ENCODE results near the gene STIM2.

STIM2 gene

DNA sequence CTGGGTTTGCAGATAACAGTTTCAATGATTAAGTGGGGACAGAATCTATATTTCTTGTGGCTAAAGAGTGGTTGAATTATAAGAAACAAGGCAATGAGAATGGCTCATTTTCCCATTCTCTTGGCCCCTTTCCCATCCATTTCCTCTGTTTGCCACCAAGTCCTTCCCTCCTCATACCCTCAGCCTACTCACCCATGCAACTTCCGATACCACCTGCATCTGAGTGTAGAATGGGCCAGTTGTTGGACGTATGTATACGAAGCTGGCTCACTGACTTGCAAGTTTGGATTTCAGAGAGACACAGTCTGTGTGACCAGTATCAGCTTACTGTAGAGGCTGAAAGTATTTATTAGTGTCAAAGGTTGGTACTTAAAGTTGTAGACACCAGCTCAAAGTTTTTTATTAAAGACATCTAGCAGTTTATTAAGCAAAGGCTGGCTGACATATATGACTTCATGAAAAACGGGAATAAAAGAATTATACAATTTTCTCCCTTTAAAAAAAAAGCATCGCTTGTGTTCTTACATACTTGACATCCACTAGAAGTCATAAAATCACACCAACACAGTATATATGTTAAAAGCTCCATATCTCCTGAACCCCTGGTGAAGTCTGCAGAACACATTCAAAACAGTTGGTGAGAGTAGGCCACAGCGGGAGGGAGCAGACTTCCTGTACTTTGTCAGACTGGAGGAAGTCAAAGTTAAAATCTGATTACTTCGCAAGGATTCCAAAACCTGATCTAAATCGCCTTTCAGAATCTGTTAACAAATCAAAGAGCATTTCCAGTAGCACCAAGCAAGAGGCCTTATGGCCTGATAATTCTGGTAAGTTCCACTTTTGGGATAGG, 22.4 kb upstream of the STIM2 start:
- no peak for DNase-seq

DNA sequence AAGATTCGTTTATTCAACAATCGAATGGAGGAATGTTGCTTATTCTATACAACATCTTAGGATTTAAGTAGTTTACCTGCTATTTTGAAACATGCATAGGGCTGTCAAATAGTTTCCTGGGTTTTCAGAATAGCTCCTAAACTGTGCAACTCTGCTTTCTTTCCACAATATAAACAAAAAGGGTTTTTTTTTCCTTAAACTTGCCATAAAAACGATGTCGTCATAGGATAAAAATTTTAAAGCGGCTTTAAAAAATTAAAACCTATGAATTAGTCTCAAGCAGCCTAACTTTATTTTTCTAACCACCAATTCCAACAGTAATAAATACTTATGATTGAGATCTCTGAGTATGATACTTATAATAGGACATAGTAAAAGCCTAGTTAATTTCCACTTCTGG, 21.6 kb upstream of the STIM2 start:
- no peak for DNase-seq

DNA sequence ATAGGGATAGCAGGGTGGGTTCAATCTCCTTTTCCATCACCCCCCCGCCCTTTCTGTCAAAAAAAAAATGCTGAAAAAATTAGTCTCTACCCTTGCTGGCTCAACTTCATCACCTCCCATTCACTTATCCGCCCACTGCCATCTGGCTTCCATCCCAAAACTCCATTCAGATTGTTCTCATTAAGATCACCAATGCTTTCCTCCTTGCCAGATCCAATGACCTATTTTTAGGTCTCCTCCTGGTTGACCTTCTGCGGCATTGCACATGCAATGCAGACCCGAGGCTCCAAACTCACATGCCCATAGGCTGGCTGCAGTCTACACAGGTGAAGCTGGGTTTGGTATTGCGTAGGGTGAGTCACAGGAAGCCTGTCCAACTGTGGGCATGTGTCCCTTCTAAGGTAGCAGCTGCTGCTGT, 21.1 kb upstream of the STIM2 start:
- DNase-seq, result no peak

DNA sequence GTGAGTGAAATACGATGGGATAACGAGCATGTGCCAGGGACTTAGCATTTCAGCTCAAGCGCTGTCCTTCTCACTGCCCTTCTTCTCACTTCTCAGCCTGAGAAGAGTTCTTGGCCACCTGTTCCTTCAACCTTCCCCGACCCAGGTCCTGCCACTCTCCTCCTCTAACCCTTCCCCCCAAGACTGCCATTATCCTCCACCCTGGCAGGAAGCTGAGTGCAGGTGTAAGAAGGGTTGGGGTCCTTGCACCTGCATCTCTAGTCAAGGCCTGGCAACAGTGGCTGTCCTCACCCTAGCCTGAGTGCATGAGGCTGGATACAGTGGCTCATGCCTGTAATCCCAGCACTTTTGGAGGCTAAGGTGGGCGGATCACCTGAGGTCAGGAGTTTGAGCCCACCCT, 19.9 kb upstream of the STIM2 start:
- no peak for DNase-seq

DNA sequence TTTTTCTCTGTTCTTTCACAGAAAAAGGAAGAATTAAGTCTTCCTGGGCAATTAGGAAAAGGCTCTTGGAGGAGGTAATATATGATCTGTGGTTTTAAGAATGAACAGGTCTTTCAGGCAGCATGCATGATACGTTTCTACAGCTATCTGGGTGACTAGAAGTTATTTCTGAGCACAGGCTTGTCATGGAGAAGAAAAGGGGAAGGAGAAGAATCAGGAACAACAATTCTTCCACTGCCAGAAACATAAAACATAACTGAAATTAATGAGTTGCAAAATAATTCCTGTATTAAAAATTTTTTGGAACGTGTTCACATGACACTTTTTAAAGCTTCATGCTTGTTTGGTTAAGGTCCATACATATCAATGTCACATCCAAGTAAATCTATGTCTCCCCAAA, 17.7 kb upstream of the STIM2 start:
- no peak for DNase-seq

DNA sequence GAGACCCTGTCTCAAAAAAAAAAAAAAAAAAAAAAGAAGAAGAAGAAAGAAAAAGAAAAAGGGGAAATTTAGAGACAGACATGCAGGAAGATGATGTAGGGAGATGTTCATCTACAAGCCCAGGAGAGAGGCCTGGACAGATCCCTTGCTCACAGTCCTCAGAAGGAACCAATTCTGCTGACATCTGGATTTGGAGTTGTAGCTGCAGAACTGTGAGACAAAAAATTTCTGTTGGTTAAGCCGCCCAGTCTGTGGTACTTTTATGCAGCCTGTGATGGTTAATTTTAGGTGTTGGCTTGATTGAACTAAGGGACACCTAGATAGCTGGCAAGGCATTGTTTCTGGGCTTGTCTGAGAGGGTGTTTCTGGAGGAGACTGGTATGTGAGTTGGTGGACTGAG, 10.1 kb upstream of the STIM2 start:
- no peak for DNase-seq

DNA sequence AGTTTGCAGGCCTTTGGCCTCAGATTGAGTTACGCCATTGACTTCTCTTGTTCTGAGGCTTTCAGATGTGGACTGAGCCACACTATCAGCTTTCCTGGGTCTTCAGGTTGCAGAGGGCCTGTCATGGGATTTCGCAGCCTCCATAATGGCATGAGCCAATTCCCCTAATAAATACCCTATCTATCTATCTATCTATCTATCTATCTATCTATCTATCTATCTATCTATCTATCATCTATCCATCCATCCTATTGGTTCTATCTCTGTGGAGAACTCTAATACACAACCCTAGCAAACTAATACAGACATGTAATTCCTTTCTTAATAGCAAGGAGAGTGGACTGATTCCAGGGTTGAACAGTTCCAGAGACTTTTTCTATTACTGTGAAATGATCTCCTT, 9.5 kb upstream of the STIM2 start:
- no peak for DNase-seq

DNA sequence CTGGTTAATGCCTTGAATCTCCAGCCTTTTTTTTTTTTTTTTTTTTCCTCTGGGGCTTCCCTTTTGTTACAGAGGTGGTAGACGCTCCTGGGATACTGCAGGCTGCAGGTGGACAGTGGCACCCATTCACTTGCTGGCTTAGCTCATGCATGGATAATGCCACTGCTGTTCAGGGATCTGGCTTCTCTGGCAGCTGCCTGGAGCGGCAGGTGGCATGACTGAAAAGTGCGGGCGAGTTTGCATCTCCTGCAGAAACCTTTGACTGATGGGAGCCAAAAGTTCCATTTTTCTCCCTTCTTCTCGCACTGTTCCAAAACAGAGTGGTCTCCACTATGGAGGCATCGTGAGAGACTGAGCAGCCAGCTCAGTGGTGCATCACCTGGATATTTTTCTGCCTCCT, 5.9 kb upstream of the STIM2 start:
- DNase-seq, result no peak

DNA sequence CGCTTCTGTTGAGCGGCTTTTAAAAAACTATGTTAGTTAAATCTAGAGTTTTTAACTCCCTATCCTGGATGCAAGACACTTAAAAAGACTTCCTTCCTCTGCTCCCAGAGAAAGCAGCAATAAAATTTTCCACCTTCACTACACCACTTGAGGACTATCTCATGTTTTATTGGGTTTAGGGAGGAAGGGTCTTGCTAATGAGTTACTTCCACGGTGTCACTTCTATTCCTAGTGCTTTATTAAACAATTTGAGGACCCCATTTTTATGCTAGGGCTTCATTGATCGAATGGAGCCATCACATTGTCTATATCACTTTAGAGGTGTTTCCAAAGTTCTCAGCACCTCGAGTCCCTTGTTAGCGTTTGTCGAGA, 3.7 kb upstream of the STIM2 start:
- DNase-seq, result no peak

DNA sequence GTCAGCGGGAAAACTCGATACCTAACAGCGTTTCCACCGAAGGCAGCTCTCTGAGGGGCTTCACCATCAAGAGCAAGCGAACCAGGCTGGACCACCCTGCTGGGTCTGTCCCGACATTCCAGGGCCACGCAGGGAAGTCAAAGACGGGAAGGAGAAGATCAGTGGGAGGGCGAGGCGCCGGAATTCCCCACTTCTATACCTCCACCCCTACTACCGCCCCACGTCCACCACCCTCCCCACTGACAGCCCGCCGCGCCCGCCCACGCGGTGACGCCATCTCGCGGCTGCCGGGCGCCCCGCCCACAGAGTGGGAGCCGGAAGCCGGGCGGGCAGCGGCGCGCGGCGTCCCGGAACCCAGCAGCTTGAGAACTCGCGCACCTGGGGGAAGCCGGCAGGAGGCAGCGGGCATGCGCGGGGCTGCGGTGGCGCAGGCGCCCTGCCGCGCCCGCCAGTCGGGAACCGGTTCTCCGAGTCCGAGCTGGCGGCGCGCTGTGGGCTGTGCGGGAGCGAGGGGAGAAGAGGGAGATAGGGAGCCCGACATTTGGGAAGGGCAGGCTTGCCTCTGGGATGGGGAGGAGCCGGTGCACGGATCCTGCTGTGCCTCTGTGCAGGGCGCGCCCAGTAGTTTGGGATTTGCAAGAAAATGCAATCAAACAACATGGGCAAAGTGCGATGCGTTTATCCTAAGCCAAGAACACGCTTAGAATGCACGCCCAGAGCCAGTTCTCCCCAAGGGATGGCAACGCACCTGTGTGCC, 3.2 kb upstream of the STIM2 start:
- peak; percentile 64 for DNase-seq

DNA sequence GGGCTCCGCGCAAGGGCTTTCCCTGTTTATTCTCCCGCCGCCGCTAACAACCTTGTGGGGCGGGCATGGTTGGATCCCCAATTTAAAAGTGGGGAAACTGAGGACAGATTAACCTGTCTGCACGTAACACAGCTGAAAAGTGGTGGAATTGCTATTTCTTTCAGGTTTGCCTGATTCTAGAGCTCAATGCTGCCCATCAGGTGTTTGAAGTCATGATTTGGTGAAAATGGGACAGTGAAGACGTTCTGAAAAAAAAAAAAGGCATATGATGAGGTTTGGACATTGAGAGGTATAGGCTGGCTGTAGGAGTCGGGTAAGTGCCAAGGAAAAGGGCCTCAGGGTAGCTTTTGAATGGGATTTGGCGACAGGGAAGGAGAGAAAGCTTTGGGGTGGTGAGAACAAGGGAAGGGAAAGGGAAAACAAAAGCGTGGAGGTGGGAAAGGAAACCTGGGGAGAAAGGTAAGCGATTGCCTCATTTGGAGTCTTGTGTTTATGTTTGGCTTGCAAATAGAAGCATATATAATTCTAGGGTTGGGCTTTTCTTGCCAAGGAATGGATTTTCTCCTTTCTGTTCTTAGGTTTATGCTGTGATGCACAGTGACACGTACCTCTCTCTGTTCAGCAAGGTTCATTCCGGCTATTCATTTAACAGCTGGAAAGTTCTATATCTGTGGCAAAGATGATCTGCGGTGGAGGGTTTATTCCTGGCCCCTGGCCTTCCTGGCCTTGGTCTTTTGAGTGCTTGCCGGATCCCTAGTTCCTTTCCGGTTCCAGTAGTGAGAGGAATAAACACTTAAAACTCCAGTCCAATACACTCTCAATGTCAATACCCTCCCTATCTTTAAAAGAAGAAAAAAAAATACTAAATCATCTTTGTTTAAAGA, 2.4 kb upstream of the STIM2 start:
- no peak for DNase-seq

DNA sequence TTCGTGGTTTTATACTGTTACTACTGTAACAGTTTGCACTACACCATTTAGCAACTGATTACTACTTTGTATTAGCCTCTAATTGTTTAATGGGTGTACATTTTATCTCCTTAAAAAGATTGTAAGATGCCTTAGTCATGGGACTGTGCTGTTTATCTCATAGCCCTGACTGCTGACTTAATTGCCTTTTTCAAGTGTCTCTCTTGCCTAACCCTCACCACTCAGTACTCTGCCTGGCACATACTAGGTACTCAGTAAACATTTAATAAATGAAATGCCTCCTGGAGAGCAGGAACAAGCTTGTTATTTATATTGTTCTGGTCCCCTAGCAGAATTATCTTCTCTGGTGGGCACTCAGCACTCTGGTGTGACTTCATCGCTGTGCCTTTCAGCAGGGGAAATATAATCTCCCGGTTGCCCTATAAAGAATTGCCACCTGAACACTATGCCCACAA, 1.7 kb upstream of the STIM2 start:
- DNase-seq, result no peak

DNA sequence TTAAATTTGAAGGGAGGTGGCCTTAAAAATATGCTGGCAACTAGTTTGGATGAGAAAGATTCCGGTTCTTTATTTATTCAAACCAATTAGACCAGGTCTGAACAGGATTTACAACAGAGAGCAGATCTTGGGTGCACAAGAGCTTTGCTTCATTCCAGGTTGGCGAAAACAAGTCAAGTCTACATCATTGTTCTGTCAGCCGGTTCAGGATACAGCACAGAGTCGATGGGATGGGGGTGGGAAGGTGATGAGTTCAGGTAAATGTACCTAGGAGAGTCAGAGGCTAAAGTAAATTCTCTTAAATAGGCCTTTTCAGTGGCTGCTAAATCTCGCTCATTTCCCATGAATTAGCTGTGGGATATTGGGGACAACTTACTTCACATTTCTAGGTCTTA, 882 bp upstream of the STIM2 start:
- DNase-seq, result no peak

DNA sequence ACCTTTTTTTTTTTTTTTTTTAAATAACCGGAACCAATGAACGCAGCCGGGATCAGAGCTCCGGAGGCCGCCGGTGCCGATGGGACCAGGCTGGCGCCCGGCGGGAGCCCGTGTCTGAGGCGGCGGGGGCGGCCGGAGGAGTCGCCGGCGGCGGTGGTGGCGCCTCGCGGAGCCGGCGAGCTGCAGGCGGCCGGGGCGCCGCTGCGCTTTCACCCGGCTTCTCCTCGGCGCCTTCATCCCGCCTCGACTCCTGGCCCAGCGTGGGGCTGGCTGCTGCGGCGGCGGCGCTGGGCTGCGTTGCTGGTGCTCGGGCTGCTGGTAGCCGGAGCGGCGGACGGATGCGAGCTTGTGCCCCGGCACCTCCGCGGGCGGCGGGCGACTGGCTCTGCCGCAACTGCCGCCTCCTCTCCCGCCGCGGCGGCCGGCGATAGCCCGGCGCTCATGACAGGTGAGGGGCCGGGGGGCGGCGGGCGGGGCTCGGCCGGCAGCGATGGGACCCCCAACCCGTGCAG, 337 bp downstream of the STIM2 start:
- DNase-seq, result no peak

DNA sequence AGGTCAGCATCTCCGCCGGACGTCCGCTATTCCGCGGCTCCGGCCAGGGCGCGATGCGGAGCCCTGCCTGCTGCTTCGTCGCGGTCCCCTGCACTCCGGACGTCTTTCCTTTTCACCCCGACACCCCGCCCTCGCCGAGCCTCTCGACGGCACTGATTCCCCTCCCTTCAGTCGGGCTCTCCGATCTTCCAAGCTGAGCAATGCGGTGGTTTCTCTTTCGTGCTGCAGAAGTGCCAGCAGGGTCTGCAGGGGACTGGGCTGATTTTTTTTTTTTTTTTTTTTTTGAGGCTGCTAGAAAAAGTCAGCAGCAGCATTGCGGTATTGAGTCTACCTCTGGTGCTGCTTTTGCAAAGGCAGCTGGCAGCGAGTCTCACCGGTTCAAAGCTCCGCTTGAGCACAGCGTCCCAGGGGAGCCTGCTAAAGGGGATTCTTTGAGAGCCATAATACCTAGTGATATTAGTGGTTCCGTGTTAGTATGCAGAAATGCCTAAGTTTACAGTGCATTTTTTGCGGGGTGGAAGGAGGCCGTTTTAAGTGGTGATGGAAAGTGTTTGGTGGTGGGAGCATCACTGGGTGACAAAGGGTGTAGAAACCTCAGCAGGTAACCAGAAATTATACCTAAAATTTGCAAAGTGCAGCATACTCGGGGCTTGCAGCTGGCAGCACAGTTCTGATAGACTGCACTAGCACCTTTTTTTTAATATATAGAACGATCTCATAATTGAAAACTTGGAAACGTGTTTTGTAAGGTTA, 969 bp downstream of the STIM2 start:
- peak; percentile 33 for DNase-seq

DNA sequence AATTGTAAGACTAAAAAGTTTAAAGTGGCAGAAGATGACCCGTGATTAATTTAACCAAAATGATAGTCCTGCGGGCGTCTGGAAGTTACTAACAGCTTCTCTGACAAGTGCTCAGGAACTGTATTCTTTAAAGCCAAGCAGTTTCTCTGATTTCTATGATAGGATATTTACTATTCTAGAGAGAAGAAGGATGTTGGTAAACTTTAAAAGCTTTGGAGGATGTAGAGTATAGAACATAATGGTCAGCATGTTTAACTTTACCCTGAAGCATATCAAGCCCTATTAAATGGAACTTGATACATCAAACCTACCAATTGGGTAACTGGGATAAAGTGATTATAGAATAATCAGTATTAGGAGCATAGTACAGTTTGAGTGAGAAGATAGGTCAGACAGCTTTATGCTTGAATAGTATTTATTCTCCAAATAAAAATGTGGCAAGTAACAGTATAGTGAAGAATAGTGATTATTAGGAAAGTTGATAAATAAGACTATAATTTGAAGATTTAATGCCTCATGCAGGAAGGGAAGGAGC, 1.8 kb downstream of the STIM2 start:
- no peak for DNase-seq

DNA sequence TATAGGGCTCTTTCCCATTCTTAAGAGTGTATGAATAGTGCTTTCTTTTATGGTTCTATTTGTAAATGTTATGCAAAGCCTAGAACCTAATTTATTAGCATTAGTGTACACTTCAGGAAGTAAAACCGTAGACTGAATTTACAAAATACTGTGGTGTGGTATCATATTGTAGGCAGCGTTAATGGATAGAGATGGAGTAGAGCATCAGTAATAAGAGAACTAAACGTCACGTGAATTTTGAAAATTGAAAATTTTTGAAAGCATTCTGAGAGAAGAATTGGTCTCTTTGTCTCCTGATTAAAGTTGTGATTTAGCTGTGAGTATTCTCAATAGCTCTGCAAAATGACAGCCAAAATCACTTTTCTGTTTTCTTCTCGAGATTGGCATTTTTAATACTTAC, 2.9 kb downstream of the STIM2 start:
- no peak for DNase-seq

DNA sequence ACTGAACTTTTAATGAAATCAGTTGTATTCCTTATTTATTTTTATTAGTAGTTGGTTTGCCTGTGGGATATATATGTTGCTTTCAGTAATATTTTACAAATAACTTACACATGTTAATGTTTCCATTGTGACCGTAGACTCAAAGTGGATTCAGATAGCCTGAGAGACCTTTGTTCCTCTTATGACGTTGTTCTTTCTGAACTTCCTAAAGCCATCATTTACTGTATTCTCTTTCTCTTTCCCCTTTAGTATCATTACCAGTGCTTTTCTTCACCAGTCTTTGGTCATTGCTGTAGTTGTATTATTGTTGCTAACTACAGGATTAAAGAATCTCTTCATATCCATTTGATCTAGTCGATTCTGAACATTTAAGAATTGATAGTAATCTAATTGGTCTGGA, 4.3 kb downstream of the STIM2 start:
- peak; percentile 42 for DNase-seq

DNA sequence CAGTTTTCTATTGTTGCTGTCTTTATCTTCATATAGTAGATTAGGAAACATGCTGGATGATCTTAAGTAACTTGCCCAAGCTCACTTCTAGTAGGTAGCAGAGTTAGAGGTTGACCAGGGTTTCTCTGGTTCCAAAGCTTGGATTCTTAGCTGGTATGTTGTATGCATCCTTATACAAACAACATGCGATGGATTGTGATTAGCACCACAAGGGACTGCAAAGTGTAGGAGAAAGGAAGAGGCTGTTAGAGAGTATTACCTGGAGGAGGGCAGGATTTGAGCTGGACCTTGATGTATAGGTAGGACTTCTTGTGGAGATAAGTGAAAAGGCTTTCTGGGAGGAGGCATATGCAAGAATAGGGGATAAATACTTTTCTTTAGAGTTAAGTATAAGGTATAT, 5.6 kb downstream of the STIM2 start:
- no peak for DNase-seq

DNA sequence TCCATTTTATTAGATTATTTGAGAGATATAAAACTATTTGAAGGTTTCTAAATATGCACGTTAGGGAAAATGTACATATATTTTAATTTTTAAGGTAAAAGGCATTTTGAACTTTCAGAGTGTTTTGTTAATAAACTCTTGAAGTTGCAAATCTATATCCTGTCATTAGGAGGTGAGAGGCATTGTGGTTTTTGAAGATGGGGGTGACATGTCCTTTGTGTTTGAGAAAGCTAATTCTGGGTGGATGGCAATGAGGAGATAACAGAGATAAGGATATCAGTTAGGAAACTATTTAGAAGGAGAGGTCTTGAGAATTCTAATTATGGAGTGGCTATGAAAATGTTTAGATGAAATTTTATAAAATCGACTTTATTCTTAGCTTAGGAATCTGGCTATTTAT, 6.1 kb downstream of the STIM2 start:
- DNase-seq, result no peak

DNA sequence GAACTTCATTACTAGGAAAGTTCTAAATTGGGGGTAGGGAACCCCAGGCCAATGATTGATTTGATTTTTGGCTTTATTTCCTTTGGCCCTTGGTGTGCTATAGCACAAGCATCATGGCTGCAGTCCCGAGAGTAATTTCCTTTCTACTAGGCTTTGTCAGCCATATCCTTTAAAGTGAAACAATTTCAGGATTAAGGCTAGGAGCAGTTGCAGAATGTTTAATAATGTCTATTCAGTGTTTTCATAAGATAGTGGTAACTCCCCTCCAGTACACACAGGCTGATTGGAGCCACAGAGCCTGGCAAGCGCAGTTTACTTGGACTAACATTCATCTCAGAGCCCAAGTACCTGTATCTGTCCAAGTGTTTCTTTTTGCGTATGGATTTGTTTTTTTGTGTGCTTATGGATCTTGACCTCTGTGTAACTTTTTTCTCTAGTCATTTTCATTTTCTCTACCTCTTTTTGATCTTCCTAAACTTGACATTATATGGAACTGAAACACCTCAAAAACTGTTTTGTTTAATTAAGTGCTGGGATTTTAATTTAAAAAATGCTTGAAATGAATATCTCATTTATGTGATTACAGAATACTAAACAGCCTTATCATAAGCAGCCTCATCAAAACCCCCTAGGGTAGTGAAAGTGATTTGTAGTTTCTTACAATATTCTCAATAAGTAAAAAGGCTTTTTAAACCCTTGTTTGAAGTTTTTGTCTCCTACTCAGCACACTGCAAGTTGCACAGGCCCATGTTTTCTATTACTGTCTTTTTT, 7.5 kb downstream of the STIM2 start:
- no peak for DNase-seq
